Measurements from ENCODE around the gene ZNF566. TPM values are rescaled to one million over a fixed set of nuclear protein-coding genes. Genes with fewer than 3 reads are reported as not detected.

The ZNF566 gene
- total RNA-seq, 1 donor from 2014 or later, result 13.2 TPM

DNA sequence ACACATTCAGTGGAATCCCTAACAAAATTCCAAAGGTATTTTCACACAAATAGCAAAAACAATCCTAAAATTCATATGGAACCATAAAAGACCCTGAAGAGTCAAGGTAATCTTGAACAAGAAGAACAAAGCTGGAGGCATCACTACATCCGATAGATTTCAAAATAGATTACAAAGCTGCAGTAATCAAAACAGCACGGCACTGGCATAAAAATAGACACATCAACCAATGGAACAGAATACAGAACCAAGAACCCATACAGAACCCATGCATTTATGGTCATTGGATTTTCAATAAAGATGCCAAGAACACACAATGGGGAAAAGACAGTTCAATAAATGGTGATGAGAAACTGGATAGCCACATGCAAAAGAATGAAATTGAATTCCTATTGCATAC, 32.5 kb downstream of the ZNF566 start:
- Mint-ChIP-seq H3K4me1 (ENCODE audit: unreplicated experiment) (no peaks in the 10 kb centered on the region), H3K4me3 (ENCODE audit: unreplicated experiment) (no peak overlapping the region), H3K27ac (ENCODE audit: unreplicated experiment) (no peak overlapping the region), H3K27me3 (ENCODE audit: unreplicated experiment) (no peaks in the 10 kb centered on the region), H3K9me3 (ENCODE audit: unreplicated experiment) (peaks cover 35% of the 10 kb centered on the region), H3K36me3 (ENCODE audit: unreplicated experiment) (peaks cover 69% of the 10 kb centered on the region)
- TF ChIP-seq, protein P1, sequence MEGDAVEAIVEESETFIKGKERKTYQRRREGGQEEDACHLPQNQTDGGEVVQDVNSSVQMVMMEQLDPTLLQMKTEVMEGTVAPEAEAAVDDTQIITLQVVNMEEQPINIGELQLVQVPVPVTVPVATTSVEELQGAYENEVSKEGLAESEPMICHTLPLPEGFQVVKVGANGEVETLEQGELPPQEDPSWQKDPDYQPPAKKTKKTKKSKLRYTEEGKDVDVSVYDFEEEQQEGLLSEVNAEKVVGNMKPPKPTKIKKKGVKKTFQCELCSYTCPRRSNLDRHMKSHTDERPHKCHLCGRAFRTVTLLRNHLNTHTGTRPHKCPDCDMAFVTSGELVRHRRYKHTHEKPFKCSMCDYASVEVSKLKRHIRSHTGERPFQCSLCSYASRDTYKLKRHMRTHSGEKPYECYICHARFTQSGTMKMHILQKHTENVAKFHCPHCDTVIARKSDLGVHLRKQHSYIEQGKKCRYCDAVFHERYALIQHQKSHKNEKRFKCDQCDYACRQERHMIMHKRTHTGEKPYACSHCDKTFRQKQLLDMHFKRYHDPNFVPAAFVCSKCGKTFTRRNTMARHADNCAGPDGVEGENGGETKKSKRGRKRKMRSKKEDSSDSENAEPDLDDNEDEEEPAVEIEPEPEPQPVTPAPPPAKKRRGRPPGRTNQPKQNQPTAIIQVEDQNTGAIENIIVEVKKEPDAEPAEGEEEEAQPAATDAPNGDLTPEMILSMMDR (IDR thresholded peaks at IDR 0.05), result no peak
- no peak for DNase-seq (ENCODE audit: extremely low spot score, unreplicated experiment)

DNA sequence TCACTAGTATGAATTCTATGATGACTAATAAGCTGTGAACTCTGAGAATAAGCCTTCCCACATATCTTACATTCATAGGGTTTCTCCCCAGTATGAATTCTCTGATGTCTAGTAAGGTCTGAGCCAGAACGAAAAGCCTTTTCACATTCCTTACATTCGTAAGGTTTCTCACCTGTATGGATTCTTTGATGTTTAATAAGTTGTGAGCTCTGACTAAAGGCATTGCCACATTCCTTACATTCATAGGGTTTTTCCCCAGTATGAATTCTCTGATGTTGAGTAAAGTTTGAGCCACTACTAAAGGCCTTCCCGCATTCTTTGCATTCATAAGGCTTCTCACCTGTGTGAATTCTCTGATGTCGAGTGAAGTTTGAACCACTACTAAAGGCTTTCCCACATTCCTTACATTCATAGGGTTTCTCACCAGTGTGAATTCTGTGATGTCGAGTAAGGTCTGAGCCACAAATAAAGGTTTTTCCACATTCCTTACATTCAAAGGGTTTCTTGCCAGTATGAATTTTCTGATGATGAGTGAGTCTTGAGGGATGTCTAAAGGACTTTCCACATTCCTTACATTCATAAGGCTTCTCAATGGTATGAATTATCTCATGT, 40.2 kb downstream of the ZNF566 start:
- peaks cover 69% of the 10 kb centered on the region for H3K36me3 Mint-ChIP-seq (ENCODE audit: unreplicated experiment)
- no peaks in the 10 kb centered on the region for H3K4me1 Mint-ChIP-seq (ENCODE audit: unreplicated experiment)
- DNase-seq (ENCODE audit: extremely low spot score, unreplicated experiment), result no peak
- no peak overlapping the region for H3K27ac Mint-ChIP-seq (ENCODE audit: unreplicated experiment)
- H3K4me3 Mint-ChIP-seq (ENCODE audit: unreplicated experiment), result no peak overlapping the region
- TF ChIP-seq, protein P1 (IDR thresholded peaks at IDR 0.05), result no peak
- H3K9me3 Mint-ChIP-seq (ENCODE audit: unreplicated experiment), result peaks cover 42% of the 10 kb centered on the region
- no peaks in the 10 kb centered on the region for H3K27me3 Mint-ChIP-seq (ENCODE audit: unreplicated experiment)

DNA sequence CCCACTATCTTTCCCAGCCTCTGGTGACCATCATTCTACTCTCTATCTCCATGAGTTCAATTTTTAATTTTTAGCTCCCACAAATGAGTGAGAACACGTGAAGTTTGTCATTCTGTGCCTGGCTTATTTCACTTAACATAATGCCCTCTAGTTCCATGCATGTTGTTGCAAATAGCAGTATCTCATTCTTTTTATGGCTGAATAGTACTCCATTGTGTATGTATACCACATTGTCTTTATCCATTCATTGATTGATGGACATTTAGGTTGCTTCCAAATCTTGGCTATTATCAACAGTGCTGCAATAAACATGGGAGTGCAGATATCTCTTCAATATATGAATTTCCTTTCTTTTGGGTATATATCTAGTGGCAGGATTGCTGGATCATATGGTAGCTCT, 48.0 kb downstream of the ZNF566 start:
- peaks cover 12% of the 10 kb centered on the region for H3K36me3 Mint-ChIP-seq (ENCODE audit: unreplicated experiment)
- no peak overlapping the region for H3K27ac Mint-ChIP-seq (ENCODE audit: unreplicated experiment)
- no peak for DNase-seq (ENCODE audit: extremely low spot score, unreplicated experiment)
- peaks cover 34% of the 10 kb centered on the region for H3K9me3 Mint-ChIP-seq (ENCODE audit: unreplicated experiment)
- TF ChIP-seq, protein P1 (IDR thresholded peaks at IDR 0.05), result no peak
- no peaks in the 10 kb centered on the region for H3K4me1 Mint-ChIP-seq (ENCODE audit: unreplicated experiment)
- no peak overlapping the region for H3K4me3 Mint-ChIP-seq (ENCODE audit: unreplicated experiment)
- H3K27me3 Mint-ChIP-seq (ENCODE audit: unreplicated experiment), result no peaks in the 10 kb centered on the region

DNA sequence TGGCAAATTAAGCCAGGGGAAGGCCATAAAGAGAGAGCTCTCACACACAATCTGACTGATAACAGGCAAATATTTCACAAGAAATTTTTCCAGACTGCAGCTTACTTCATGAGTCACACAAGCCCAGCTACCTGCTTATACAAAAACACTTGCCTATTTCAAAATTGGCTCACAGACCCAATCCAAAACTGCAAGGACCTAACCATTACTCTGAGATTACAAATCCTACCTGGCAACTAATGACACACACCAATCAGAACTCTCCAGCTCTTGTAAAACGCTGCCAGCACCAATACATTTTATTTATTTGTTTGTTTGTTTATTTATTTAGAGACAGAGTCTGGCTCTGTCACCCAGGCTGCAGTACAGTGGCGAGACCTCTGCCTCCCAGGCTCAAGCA, 52.8 kb downstream of the ZNF566 start:
- no peak overlapping the region for H3K27ac Mint-ChIP-seq (ENCODE audit: unreplicated experiment)
- H3K4me3 Mint-ChIP-seq (ENCODE audit: unreplicated experiment), result no peak overlapping the region
- TF ChIP-seq, protein P1 (IDR thresholded peaks at IDR 0.05), result no peak
- DNase-seq (ENCODE audit: extremely low spot score, unreplicated experiment), result no peak
- H3K9me3 Mint-ChIP-seq (ENCODE audit: unreplicated experiment), result peaks cover 30% of the 10 kb centered on the region
- H3K27me3 Mint-ChIP-seq (ENCODE audit: unreplicated experiment), result no peaks in the 10 kb centered on the region
- peaks cover 3% of the 10 kb centered on the region for H3K36me3 Mint-ChIP-seq (ENCODE audit: unreplicated experiment)
- no peaks in the 10 kb centered on the region for H3K4me1 Mint-ChIP-seq (ENCODE audit: unreplicated experiment)

DNA sequence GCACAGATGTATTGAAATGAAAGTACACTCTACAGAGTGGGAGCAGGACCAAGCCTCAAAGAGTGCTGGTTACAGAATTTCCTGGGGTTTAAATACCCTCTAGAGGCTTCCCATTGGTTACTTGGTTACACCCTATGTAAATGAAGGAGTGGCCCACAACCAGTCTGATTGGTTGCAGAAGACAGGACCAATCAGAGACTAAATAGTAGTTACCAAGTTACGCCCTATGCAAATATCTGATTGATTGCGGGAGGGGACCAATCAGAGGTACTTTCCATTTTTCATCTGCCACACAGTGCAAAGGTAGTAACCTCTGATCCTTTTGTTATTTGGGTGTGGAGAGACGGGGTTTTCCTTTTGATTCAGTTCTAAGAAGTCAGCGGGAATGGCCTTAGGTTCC, 65.4 kb downstream of the ZNF566 start:
- H3K4me1 Mint-ChIP-seq (ENCODE audit: unreplicated experiment), result peaks cover under 1% of the 10 kb centered on the region
- H3K4me3 Mint-ChIP-seq (ENCODE audit: unreplicated experiment), result no peak overlapping the region
- DNase-seq (ENCODE audit: extremely low spot score, unreplicated experiment), result no peak
- H3K27ac Mint-ChIP-seq (ENCODE audit: unreplicated experiment), result no peak overlapping the region
- no peaks in the 10 kb centered on the region for H3K27me3 Mint-ChIP-seq (ENCODE audit: unreplicated experiment)
- TF ChIP-seq, protein P1 (IDR thresholded peaks at IDR 0.05), result no peak
- H3K36me3 Mint-ChIP-seq (ENCODE audit: unreplicated experiment), result peaks cover 2% of the 10 kb centered on the region
- peaks cover 23% of the 10 kb centered on the region for H3K9me3 Mint-ChIP-seq (ENCODE audit: unreplicated experiment)

Measured in osteocyte (in vitro differentiated cells).